C4-2B (cell line): ENCODE measurements around the gene DENND1A.

ENCODE experiments used
- CTCF ChIP-seq: fragments of 450-650 bp; conservative IDR thresholded peaks from 2 replicates; pipeline ENCODE4 v1.5.1; 2017; ENCODE audit warnings: mild to moderate bottlenecking
- ZFX ChIP-seq: fragments of 450-650 bp; IDR thresholded peaks from 2 replicates; pipeline ENCODE4 v1.6.1; 2017

DNA sequence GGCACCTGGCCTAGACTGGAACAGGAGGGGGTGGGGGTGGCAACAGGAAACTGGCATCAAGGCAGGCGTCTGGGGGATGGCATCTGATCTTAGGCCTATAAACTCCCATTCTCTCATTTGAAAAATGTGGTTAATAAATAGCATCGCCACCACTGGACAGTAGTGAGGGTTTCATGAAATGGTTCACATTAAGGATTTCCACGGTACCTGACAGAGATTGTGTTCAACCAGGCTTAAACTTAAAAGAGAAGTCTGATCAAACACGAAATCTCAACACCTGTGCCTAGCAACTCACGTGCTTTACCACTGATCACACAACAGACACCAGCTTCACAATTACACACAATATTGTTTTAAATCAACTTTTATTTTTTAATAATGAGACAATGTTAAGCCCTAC, 3.0 kb downstream of the DENND1A start:
- TF ChIP-seq CTCF (no peak), ZFX (no peak)
